Fibroblast of mammary gland (primary cell): Measurements from ENCODE around the gene PTP4A1.

Source experiments
- DNase-seq: peaks from one replicate; pipeline ENCODE4 v3.0.0-alpha.2; 2010; ENCODE audit warnings: low read depth
- H3K4me3 ChIP-seq: 2 replicates; pipeline ENCODE4 v1.5.1; 2011; ENCODE audit warnings: low read depth, mild to moderate bottlenecking, low read length, moderate library complexity; ENCODE audit not compliant: control insufficient read depth
- CTCF ChIP-seq: conservative IDR thresholded peaks from 2 replicates; pipeline ENCODE4 v1.5.1; 2011; ENCODE audit warnings: low read depth, low read length, inconsistent platforms; ENCODE audit not compliant: control insufficient read depth, insufficient read depth

The PTP4A1 gene

GRCh38 chr6:63529498-63529897 is 42.8 kb upstream of the PTP4A1 start:
- peak; percentile 75 for DNase-seq
- no peak overlapping the region for H3K4me3 ChIP-seq
- TF ChIP-seq CTCF: no peak

- no peak for DNase-seq
- no peak for TF ChIP-seq CTCF
- H3K4me3 ChIP-seq: no peak overlapping the region
Observed at GRCh38 chr6:63530182-63530581, 42.1 kb upstream of the PTP4A1 start.

GRCh38 chr6:63530991-63531390 is 41.3 kb upstream of the PTP4A1 start:
- TF ChIP-seq CTCF: no peak
- no peak for DNase-seq
- H3K4me3 ChIP-seq: no peak overlapping the region

GRCh38 chr6:63533026-63533425 is 39.3 kb upstream of the PTP4A1 start:
- no peak for DNase-seq
- no peak overlapping the region for H3K4me3 ChIP-seq
- TF ChIP-seq CTCF: no peak

- no peak for TF ChIP-seq CTCF
- no peak for DNase-seq
- H3K4me3 ChIP-seq: no peak overlapping the region
Observed at GRCh38 chr6:63533952-63534351, 38.3 kb upstream of the PTP4A1 start.

GRCh38 chr6:63537201-63537958 is 34.9 kb upstream of the PTP4A1 start:
- TF ChIP-seq CTCF: no peak
- no peak overlapping the region for H3K4me3 ChIP-seq
- DNase-seq: peak; percentile 48

- TF ChIP-seq CTCF: no peak
- no peak overlapping the region for H3K4me3 ChIP-seq
- no peak for DNase-seq
Observed at GRCh38 chr6:63537959-63538300, 34.4 kb upstream of the PTP4A1 start.
